HCT116 (cell line): ENCODE data around the gene PKN3. TPM values are rescaled to one million over a fixed set of nuclear protein-coding genes. Genes with fewer than 3 reads are reported as not detected.

Source experiments
- ATAC-seq: fragments of 200-7000 bp; cut with Tn5 transposase; 2 replicates; pipeline ENCODE4 v1.9.1; 2020; ENCODE audit warnings: mild to moderate bottlenecking, moderate library complexity
- BruUV-seq: library from RNA; stranded (reverse); fragments of 400-500 nt; replicated peaks from 2 replicates; lab custom pipeline; 2021; lab: Mats Ljungman, UMichigan
- CTCF ChIA-PET: fragments of 300-600 bp; sonication (Branson Sonifier 250); formaldehyde crosslinking; loops from one replicate; lab custom pipeline; 2021; ENCODE audit warnings: antibody characterized with exemption; lab: Charles Lee
- POLR2A ChIA-PET: fragments of 300-600, 350-600 bp; sonication (Branson Sonifier 250); formaldehyde crosslinking; loops from one replicate; lab custom pipeline; 2021; ENCODE audit warnings: antibody characterized with exemption; lab: Charles Lee
- RAD21 ChIA-PET, 2 experiments: fragments of 300-600 bp; sonication (Branson Sonifier 250); formaldehyde crosslinking; loops; one replicate each; lab custom pipeline; 2023; ENCODE audit warnings: low total read pairs in 2 of 2; ENCODE audit not compliant: uncharacterized antibody in 2 of 2, unreplicated experiment in 2 of 2, low non-redundant PET in 1 of 2; lab: Charles Lee
- DNase-seq: peaks from one replicate; pipeline ENCODE4 v3.0.0-alpha.2; 2010; ENCODE audit warnings: low read depth, low spot score
- H2AFZ ChIP-seq: fragments of 200-600 bp; shearing (Covaris generic), sonication (generic); 2 replicates; pipeline ENCODE4 v1.6.1; 2017; ENCODE audit warnings: low read depth, mixed run types, mixed read lengths, antibody characterized with exemption, low read length; ENCODE audit not compliant: poor library complexity, severe bottlenecking
- H3K27ac ChIP-seq: 2 replicates; pipeline ENCODE4 v1.5.1; 2012; ENCODE audit warnings: low read depth, low read length
- H3K27me3 ChIP-seq: fragments of 200-600 bp; sonication (generic); 2 replicates; pipeline ENCODE4 v1.6.1; 2016; ENCODE audit warnings: mixed run types, low read length, mixed read lengths; ENCODE audit not compliant: insufficient read depth
- H3K36me3 ChIP-seq, 2 experiments: fragments of 200-500 bp in 1 of 2; fragments of 200-600 bp in 1 of 2; sonication (Bioruptor generic) in 1 of 2; sonication (generic) in 1 of 2; 2 replicates each; pipeline versions ENCODE4 v1.5.1 to v1.6.1; 2014 to 2016; ENCODE audit warnings: low read length in 2 of 2, inconsistent platforms in 1 of 2, mixed read lengths in 1 of 2, mixed run types in 1 of 2; ENCODE audit not compliant: insufficient read depth in 2 of 2, control insufficient read depth in 1 of 2
- H3K4me1 ChIP-seq, 2 experiments: fragments of 200-600 bp in 1 of 2; sonication (generic) in 1 of 2; 2 replicates each; pipeline versions ENCODE4 v1.5.1 to v1.6.1; 2012 to 2017; ENCODE audit warnings: low read length in 2 of 2, inconsistent platforms in 1 of 2, mild to moderate bottlenecking in 1 of 2, mixed read lengths in 1 of 2, mixed run types in 1 of 2, moderate library complexity in 1 of 2; ENCODE audit not compliant: insufficient read depth in 2 of 2, control insufficient read depth in 1 of 2
- H3K4me2 ChIP-seq: fragments of 200-600 bp; sonication (generic); 2 replicates; pipeline ENCODE4 v1.6.1; 2017; ENCODE audit warnings: mixed run types, low read length, mixed read lengths
- H3K4me3 ChIP-seq, 2 experiments: fragments of 200-600 bp in 1 of 2; sonication (generic) in 1 of 2; replicated peaks in 1 of 2; 2 replicates each; pipeline ENCODE4 v1.5.1; 2011 to 2016; ENCODE audit warnings: low read length in 2 of 2, control low read depth in 1 of 2, low read depth in 1 of 2, mild to moderate bottlenecking in 1 of 2, mixed read lengths in 1 of 2, mixed run types in 1 of 2
- H3K79me2 ChIP-seq: fragments of 200-600 bp; sonication (generic); 2 replicates; pipeline ENCODE4 v1.6.1; 2017; ENCODE audit warnings: mild to moderate bottlenecking, mixed run types, low read length, moderate library complexity, mixed read lengths; ENCODE audit not compliant: insufficient read depth
- H3K9ac ChIP-seq: fragments of 200-600 bp; sonication (generic); 2 replicates; pipeline ENCODE4 v1.6.1; 2016; ENCODE audit warnings: low read length, mixed read lengths
- H3K9me2 ChIP-seq: fragments of 200-600 bp; sonication (generic), shearing (Covaris generic); 2 replicates; pipeline ENCODE4 v1.6.1; 2017; ENCODE audit warnings: mixed run types, mild to moderate bottlenecking, moderate library complexity; ENCODE audit not compliant: insufficient read depth
- H3K9me3 ChIP-seq, 2 experiments: fragments of 200-500 bp in 1 of 2; fragments of 200-600 bp in 1 of 2; sonication (Bioruptor generic) in 1 of 2; sonication (generic) in 1 of 2; 2 replicates each; pipeline ENCODE4 v1.6.1; 2014 to 2017; ENCODE audit warnings: low read length in 2 of 2, mixed read lengths in 2 of 2, inconsistent platforms in 1 of 2, low read depth in 1 of 2, mild to moderate bottlenecking in 1 of 2, mixed run types in 1 of 2, moderate library complexity in 1 of 2; ENCODE audit not compliant: control insufficient read depth in 1 of 2, insufficient read depth in 1 of 2
- H4K20me1 ChIP-seq: fragments of 200-600 bp; sonication (generic), shearing (Covaris generic); 2 replicates; pipeline ENCODE4 v1.6.1; 2017; ENCODE audit warnings: mixed run types, mild to moderate bottlenecking, moderate library complexity; ENCODE audit not compliant: insufficient read depth
- CBX3 ChIP-seq: IDR thresholded peaks from 2 replicates; pipeline ENCODE4 v1.6.1; 2012; ENCODE audit warnings: low read depth
- CTCF ChIP-seq, 3 experiments: fragments of 200-600 bp in 1 of 3; sonication (generic) in 1 of 3; IDR thresholded peaks in 2 of 3; conservative IDR thresholded peaks in 1 of 3; 2 replicates each; pipeline ENCODE4 v1.5.1; 2012 to 2017; ENCODE audit warnings: low read depth in 2 of 3, low read length in 2 of 3, antibody characterized with exemption in 1 of 3, borderline replicate concordance in 1 of 3, control low read depth in 1 of 3, mild to moderate bottlenecking in 1 of 3, mixed read lengths in 1 of 3, mixed run types in 1 of 3, moderate library complexity in 1 of 3; ENCODE audit not compliant: insufficient read depth in 1 of 3
- EGR1 ChIP-seq: IDR thresholded peaks from 2 replicates; pipeline ENCODE4 v1.6.1; 2012; ENCODE audit warnings: low read depth
- ELF1 ChIP-seq: IDR thresholded peaks from 2 replicates; pipeline ENCODE4 v1.6.1; 2012; ENCODE audit warnings: low read depth, borderline replicate concordance
- EZH2 ChIP-seq: fragments of 200-600 bp; sonication (generic); IDR thresholded peaks from 2 replicates; pipeline ENCODE4 v1.6.1; 2017; ENCODE audit warnings: antibody characterized with exemption, mixed run types
- EZH2phosphoT487 ChIP-seq: fragments of 200-600 bp; IDR thresholded peaks from 2 replicates; pipeline ENCODE4 v1.6.1; 2018; ENCODE audit warnings: antibody characterized with exemption, borderline replicate concordance
- JUND ChIP-seq: IDR thresholded peaks from 2 replicates; pipeline ENCODE4 v1.6.1; 2012
- MAX ChIP-seq: IDR thresholded peaks from 2 replicates; pipeline ENCODE4 v1.6.1; 2012
- POLR2A ChIP-seq: IDR thresholded peaks from 2 replicates; pipeline ENCODE4 v1.7.0; 2011; ENCODE audit warnings: borderline replicate concordance; ENCODE audit not compliant: insufficient read depth, insufficient read length; ENCODE audit errors: extremely low read depth
- RAD21 ChIP-seq: IDR thresholded peaks from 2 replicates; pipeline ENCODE4 v1.6.1; 2012; ENCODE audit warnings: low read depth, mild to moderate bottlenecking
- REST ChIP-seq: IDR thresholded peaks from 2 replicates; pipeline ENCODE4 v1.6.1; 2012; ENCODE audit warnings: low read depth
- SIN3A ChIP-seq: IDR thresholded peaks from 2 replicates; pipeline ENCODE4 v1.6.1; 2012; ENCODE audit warnings: low read depth
- SP1 ChIP-seq: IDR thresholded peaks from 2 replicates; pipeline ENCODE4 v1.6.1; 2012; ENCODE audit warnings: low read depth
- SRF ChIP-seq: IDR thresholded peaks from 2 replicates; pipeline ENCODE4 v1.6.1; 2012; ENCODE audit warnings: low read depth
- YY1 ChIP-seq: IDR thresholded peaks from 2 replicates; pipeline ENCODE4 v1.6.1; 2011; ENCODE audit warnings: low read length, low read depth, moderate library complexity, mild to moderate bottlenecking; ENCODE audit not compliant: insufficient replicate concordance; ENCODE audit errors: extremely low read depth
- ZBTB33 ChIP-seq: IDR thresholded peaks from 2 replicates; pipeline ENCODE4 v1.6.1; 2011; ENCODE audit warnings: mild to moderate bottlenecking, low read length, moderate library complexity; ENCODE audit not compliant: insufficient replicate concordance; ENCODE audit errors: extremely low read depth
- ZFX ChIP-seq: fragments of 450-650 bp; IDR thresholded peaks from 2 replicates; pipeline ENCODE4 v1.6.1; 2017
- ZNF274 ChIP-seq: fragments of 200-500 bp; sonication (Bioruptor generic); IDR thresholded peaks from 2 replicates; pipeline ENCODE4 v1.6.1; 2014; ENCODE audit warnings: mild to moderate bottlenecking, low read depth, low read length, inconsistent platforms
- intact Hi-C: fragments of 100-400 bp; cut with micrococcal nuclease; formaldehyde crosslinking; loops from 2 replicates; pipeline ENCODE4 v1.10.0; 2022
- total RNA-seq: library from RNA; stranded (reverse); gene quantifications from one replicate; pipeline ENCODE4 v1.2.1, GENCODE V29; 2021; ENCODE audit not compliant: unreplicated experiment

PKN3 gene
- total RNA-seq, 1 experiment from 2014 or later: 37.9 TPM

DNA sequence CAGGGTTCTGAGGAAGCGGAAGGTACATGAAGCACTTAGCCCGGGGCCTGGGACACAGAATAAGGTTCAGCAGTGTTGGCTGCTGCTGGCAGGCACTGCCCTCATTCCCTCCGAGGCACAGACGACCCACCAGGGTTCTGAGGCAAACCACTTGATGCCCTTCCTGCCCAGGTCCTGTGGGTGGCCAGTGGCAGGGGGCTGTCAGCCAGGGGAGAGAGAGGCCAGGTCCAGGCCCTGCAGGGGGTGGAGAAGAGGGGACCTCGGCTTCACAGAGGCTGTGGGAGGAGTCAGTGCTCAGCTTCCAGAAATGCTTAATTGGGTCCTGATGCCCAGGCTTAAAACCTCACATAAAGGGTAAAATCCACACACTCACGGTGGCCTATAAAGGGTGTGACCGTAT lies 26.0 kb downstream of the PKN3 start:
- no peaks in the 10 kb centered on the region for H4K20me1 ChIP-seq
- POLR2A ChIA-PET: no interaction called here
- RAD21 ChIA-PET: no interaction called here
- H3K27ac ChIP-seq: no peak overlapping the region
- H3K27me3 ChIP-seq: no peaks in the 10 kb centered on the region
- H3K79me2 ChIP-seq: peaks cover 5% of the 10 kb centered on the region; the same call in 1 of the 2 replicates
- no peaks in the 10 kb centered on the region for H3K9me2 ChIP-seq
- no peaks in the 10 kb centered on the region for H3K36me3 ChIP-seq
- no peak for ATAC-seq
- CTCF ChIA-PET: no interaction called here
- no peak for TF ChIP-seq REST
- TF ChIP-seq JUND: no peak
- TF ChIP-seq ZNF274: no peak
- TF ChIP-seq CBX3: no peak
- TF ChIP-seq RAD21: no peak
- no peak for TF ChIP-seq ELF1
- no peak for TF ChIP-seq ZFX
- TF ChIP-seq MAX: no peak
- TF ChIP-seq YY1: no peak
- TF ChIP-seq SRF: no peak
- TF ChIP-seq ZBTB33: no peak
- TF ChIP-seq EZH2: no peak
- TF ChIP-seq CTCF (IDR thresholded peaks at IDR 0.05 in 2 of 3, conservative IDR thresholded peaks at IDR 0.05 in 1 of 3; ENCODE audit: borderline replicate concordance in 1 of 3, insufficient read depth in 1 of 3, low read depth in 2 of 3, low read length in 2 of 3): no peak
- no peak for TF ChIP-seq SP1
- TF ChIP-seq POLR2A: no peak
- TF ChIP-seq EGR1: no peak
- no peak for TF ChIP-seq EZH2phosphoT487
- TF ChIP-seq SIN3A: no peak
- TF ChIP-seq, all 23 proteins: peak for 0
- H3K4me2 ChIP-seq: no peak overlapping the region
- DNase-seq: no peak
- H3K9ac ChIP-seq: no peak overlapping the region
- H3K4me1 ChIP-seq: peaks cover 2 to 22% of the 10 kb centered on the region in 2 experiments; a peak in 2 of 4 replicates
- intact Hi-C loops: no loop called here
- no peaks in the 10 kb centered on the region for H3K9me3 ChIP-seq
- no TSS peak for BruUV-seq
- no peak overlapping the region for H3K4me3 ChIP-seq
- H2AFZ ChIP-seq: no peak overlapping the region
